Neutrophil (primary cell): ENCODE data around the gene TFDP2.

Experiments used
- H3K27ac ChIP-seq: fragments of 200-600 bp; sonication (generic); 2 replicates; pipeline ENCODE4 v1.5.1; 2016; ENCODE audit warnings: mild to moderate bottlenecking, moderate library complexity
- H3K27me3 ChIP-seq: fragments of 200-600 bp; sonication (generic); 2 replicates; pipeline ENCODE4 v1.6.0; 2016; ENCODE audit warnings: mild to moderate bottlenecking
- H3K36me3 ChIP-seq: fragments of 200-600 bp; sonication (generic); 2 replicates; pipeline ENCODE4 v1.5.1; 2017
- H3K4me1 ChIP-seq, 2 experiments: fragments of 200-600 bp in 1 of 2; sonication (generic) in 1 of 2; 1 replicate in 1 of 2; 2 replicates in 1 of 2; pipeline versions ENCODE4 v1.5.1 to v1.6.1; 2013 to 2016; ENCODE audit warnings: low read depth in 1 of 2, low read length in 1 of 2, mild to moderate bottlenecking in 1 of 2, moderate library complexity in 1 of 2; ENCODE audit not compliant: control insufficient read depth in 1 of 2, insufficient read depth in 1 of 2
- H3K4me3 ChIP-seq, 2 experiments: fragments of 200-600 bp in 1 of 2; sonication (generic) in 1 of 2; 1 replicate in 1 of 2; 2 replicates in 1 of 2; pipeline ENCODE4 v1.5.1; 2013 to 2016; ENCODE audit warnings: low read depth in 1 of 2, low read length in 1 of 2, mild to moderate bottlenecking in 1 of 2, moderate library complexity in 1 of 2
- H3K9me3 ChIP-seq: fragments of 200-600 bp; sonication (generic); 2 replicates; pipeline ENCODE4 v1.5.1; 2016
- CTCF ChIP-seq: fragments of 200-600 bp; sonication (generic); IDR thresholded peaks from 2 replicates; pipeline ENCODE4 v1.5.1; 2016; ENCODE audit warnings: antibody characterized with exemption

TFDP2 gene

GRCh38 chr3:142134799-142135325 is 14.5 kb downstream of the TFDP2 start:
- Histone ChIP-seq H3K27me3 (no peaks in the 10 kb centered on the region), H3K4me1 (no peaks in the 10 kb centered on the region), H3K4me3 (no peak overlapping the region), H3K9me3 (no peaks in the 10 kb centered on the region), H3K27ac (no peak overlapping the region), H3K36me3 (no peaks in the 10 kb centered on the region)
- TF ChIP-seq CTCF: no peak

GRCh38 chr3:142129516-142130171 is 19.7 kb downstream of the TFDP2 start:
- TF ChIP-seq CTCF: no peak
- no peak overlapping the region for H3K4me3 ChIP-seq
- H3K9me3 ChIP-seq: no peaks in the 10 kb centered on the region
- H3K27ac ChIP-seq: no peak overlapping the region
- no peaks in the 10 kb centered on the region for H3K36me3 ChIP-seq
- no peaks in the 10 kb centered on the region for H3K4me1 ChIP-seq
- H3K27me3 ChIP-seq: no peaks in the 10 kb centered on the region

GRCh38 chr3:142127941-142128658 is 21.2 kb downstream of the TFDP2 start:
- Histone ChIP-seq H3K27me3 (no peaks in the 10 kb centered on the region), H3K4me1 (no peaks in the 10 kb centered on the region), H3K27ac (no peak overlapping the region), H3K4me3 (no peak overlapping the region), H3K9me3 (no peaks in the 10 kb centered on the region), H3K36me3 (no peaks in the 10 kb centered on the region)
- no peak for TF ChIP-seq CTCF

- Histone ChIP-seq H3K36me3 (no peaks in the 10 kb centered on the region), H3K9me3 (no peaks in the 10 kb centered on the region), H3K27me3 (no peaks in the 10 kb centered on the region)
These were observed 25.1 kb downstream of the TFDP2 start for GRCh38 chr3:142124243-142124642.

GRCh38 chr3:142120707-142121106 is 28.6 kb downstream of the TFDP2 start:
- no peak overlapping the region for H3K27ac ChIP-seq
- no peaks in the 10 kb centered on the region for H3K9me3 ChIP-seq
- H3K4me3 ChIP-seq: no peak overlapping the region
- no peaks in the 10 kb centered on the region for H3K27me3 ChIP-seq
- peaks cover 17 to 21% of the 10 kb centered on the region in 2 experiments for H3K4me1 ChIP-seq
- TF ChIP-seq CTCF: no peak
- H3K36me3 ChIP-seq: no peaks in the 10 kb centered on the region

More at GRCh38 chr3:142124243-142124642, 25.1 kb downstream of the TFDP2 start:
- TF ChIP-seq CTCF: no peak
- no peak overlapping the region for H3K4me3 ChIP-seq
- no peak overlapping the region for H3K27ac ChIP-seq
- H3K4me1 ChIP-seq: no peaks in the 10 kb centered on the region
